GM18870 (cell line): ENCODE measurements around the gene KCNMB2.
A peak's percentile ranks its signal among the peaks of the same experiment; 100 is the strongest.

ENCODE experiments used
- ATAC-seq: cut with Tn5 transposase; IDR thresholded peaks from one replicate; pipeline ENCODE4 v1.9.1; 2021; ENCODE audit warnings: moderate library complexity; ENCODE audit not compliant: unreplicated experiment

KCNMB2 gene

GRCh38 chr3:178685591-178685906 is 149.3 kb downstream of the KCNMB2 start:
- peak; percentile 43 for ATAC-seq

DNA sequence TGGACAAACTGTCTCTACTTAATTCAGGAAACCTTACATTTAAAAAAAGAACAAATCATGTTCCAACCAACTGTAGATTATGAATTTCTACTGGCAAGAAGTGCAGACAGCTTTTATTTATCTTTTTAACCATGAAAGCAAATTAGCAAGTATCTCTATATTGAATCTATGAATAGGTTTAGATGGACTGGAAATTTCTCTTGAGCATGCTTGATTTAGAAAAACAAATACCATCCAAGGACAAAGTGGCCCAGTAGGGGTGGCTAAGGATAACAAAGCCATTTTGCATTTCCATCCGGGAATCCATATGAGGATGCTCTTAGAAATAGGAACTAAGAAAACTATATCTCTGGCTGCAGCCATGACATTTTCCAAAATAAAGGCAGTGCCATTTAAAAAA is 150.6 kb downstream of the KCNMB2 start:
- ATAC-seq, result no peak

DNA sequence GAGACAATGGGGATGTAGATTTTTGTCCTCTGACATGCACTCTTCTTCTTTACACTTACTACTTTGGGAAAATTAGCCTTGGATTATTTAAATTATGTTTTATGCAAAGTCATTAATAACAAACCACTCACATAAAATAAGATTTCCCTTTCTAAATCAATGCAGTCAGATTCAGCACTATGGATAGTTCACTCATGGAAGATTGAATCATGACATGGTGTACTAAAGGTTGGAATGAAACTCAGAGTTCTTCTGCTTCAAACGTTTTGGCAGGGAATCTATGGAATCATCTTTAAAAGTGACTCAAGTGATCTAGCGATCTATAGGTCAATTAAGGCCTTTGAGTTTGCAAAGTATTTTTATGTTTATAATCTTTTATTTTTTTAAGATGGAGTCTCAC is 154.3 kb downstream of the KCNMB2 start:
- ATAC-seq, result no peak

- ATAC-seq, result no peak
Observed at GRCh38 chr3:178699364-178699763, 163.1 kb downstream of the KCNMB2 start.

GRCh38 chr3:178699810-178700209 is 163.6 kb downstream of the KCNMB2 start:
- ATAC-seq, result no peak

DNA sequence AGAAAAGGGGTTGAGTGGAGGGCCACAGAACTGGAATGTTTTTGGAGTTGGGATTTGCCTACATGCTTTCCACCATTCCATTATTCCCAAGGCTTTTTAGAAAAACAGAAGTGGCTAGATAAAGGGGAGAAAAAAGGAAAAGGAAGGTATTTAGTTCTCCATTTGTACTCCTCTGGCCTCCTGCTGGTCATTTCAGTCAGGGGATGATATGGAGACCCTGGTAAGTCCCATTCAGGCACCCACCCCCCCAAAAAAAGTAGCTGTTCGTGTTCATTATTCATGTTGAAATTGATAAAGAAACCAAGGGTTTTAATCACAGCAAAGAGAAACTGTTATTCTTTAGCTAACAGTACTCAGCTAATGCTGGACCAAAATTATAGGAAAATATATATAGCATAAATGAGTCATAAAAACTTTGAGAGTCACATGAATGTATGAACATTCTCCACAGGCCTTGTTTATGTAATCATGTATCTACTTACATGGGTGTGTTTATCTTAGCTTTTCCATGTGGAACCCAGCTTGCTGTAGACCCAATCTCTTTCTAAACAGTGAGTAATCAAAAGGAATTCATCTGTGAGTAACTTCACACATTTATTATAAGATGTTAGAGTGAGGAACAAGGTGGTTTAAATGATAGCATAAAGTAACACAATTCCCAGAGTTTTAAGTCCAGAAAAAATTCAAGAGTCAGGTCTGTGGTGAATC is 167.2 kb downstream of the KCNMB2 start:
- ATAC-seq, result no peak

GRCh38 chr3:178705925-178706324 is 169.7 kb downstream of the KCNMB2 start:
- ATAC-seq, result no peak

GRCh38 chr3:178706411-178706810 is 170.2 kb downstream of the KCNMB2 start:
- ATAC-seq, result no peak

DNA sequence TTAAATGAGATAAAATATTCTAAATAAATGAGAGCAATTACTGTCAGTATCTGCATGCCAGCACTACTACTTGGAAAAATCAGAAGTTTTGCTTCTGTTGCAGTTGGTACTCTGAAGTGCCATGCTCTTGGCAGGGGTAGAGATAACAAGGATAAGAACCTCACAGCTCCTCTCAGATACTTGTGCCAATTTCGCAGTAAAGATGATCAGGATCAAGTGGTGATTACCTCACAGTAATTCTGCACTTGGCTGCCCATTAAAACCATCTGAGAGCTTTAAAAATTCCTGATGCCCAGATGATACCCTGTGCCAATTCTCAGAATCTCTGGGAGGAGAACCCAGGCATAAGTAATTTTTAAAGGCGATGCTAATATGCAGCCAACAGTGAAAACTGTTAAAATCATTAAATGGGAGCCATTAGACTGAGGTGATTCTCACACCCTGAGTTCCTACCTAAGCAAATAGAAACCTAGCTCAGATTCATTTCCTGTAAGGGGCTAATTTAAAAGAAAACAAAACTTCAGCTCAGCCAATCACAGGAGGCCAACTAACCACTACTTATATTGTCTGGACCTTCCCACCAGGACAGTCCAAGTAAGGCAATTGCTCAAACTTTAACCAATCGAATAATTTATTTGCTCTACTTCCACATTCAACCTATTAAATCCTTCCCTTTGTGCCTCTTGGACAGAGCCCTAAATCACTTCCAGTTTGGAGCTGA is 171.2 kb downstream of the KCNMB2 start:
- ATAC-seq, result no peak

GRCh38 chr3:178709051-178709450 is 172.8 kb downstream of the KCNMB2 start:
- ATAC-seq, result no peak

- no peak for ATAC-seq
Observed at GRCh38 chr3:178711753-178712152, 175.5 kb downstream of the KCNMB2 start.

DNA sequence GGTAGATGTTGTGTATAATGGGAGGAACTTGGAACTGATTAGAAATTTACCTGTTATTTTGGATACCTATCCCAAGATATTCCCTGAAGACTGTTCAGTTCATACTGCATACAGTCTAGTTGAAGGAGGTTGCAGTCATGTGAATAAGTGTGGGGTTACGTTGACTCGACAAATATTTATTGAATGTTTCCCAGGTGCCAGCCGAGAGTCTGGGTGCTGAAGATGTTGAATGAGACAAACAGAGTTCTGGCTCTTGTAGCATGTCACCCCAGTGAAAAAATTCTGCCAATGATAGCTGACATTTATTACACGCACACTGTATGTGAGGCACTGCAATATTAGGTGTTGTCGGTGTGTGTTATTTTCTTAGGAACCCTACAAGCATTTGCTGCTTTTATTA is 176.0 kb downstream of the KCNMB2 start:
- ATAC-seq, result no peak

- no peak for ATAC-seq
Observed at GRCh38 chr3:178714925-178715832, 178.9 kb downstream of the KCNMB2 start.

DNA sequence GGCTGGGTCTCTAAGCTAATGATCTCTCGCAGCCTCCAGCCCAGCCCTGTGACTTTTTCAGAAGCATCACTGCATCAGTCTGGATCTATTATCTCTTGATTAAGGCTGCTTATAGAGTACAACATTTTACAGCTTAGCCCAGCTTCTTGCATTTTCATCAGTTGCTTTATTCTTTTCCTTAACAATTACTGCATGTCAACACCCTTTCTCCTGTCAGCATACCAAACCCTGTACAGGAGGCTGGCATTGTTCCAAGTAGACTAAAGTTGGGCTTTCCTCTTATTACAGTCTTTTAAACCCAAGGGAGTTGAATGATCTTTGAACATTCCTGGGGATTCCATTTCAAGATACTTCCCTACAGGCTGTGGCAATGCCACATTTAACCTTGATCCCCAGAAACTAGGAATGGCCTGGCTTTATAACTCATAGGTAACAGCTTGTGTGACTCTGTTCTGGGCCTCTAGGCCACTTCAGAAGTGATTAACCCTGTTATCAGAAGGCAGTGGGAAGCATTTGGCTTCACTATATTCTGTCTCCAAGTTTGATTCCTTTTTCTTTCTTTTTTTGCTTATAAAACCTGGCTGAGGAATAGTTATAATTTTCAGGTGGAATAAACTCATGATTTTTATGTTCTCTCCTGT is 182.9 kb downstream of the KCNMB2 start:
- no peak for ATAC-seq

GRCh38 chr3:178732824-178733223 is 196.6 kb downstream of the KCNMB2 start:
- ATAC-seq, result no peak

DNA sequence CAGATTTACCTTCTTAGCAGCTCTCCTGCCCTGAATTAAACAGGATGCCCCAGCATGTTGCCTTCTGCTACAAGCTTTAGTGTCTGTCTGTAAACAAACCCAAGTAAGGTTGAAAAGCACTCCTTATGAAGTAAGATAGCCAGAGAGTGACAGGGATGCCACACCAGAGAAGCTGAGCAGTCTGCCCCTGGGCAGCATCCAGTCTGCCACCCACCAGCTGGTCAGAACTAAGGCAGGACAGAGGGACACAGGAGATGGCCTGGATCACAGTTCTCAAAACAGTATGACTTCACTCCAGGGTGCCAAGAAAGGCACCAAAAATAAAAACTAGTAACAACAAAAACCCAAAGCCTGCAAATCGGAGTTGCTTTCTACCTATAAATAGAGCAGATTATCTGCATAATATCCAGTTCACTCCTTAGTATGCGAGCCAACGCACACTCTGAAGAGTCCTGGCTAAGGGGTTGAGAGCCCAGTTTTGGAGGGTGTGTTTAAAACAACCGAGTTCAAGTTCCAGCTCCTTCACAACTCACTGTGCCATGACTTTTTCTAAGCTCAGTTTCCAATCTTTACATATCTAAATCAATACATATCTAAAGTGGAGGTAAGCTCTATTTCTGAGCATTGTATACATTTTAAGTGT is 198.9 kb downstream of the KCNMB2 start:
- ATAC-seq, result no peak

DNA sequence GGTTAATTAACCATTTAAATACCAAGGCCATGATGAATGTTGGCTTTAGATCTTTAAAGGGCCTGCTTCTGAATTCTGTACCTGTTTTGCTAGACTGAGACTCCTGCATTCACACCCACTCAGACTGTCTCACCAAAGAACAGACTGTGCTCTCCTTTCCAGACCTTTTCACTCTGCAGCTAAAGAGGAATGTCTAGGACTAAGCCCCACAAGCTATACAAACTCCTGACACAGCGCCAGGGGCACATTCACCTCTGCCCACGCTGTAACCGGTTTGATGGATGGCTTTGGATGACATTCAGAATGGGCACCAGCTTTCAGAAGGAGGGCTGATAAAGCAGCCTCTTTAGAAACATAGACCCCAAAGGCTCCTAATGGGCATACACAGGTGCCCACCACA is 200.1 kb downstream of the KCNMB2 start:
- ATAC-seq, result no peak

GRCh38 chr3:178739720-178740119 is 203.5 kb downstream of the KCNMB2 start:
- no peak for ATAC-seq

DNA sequence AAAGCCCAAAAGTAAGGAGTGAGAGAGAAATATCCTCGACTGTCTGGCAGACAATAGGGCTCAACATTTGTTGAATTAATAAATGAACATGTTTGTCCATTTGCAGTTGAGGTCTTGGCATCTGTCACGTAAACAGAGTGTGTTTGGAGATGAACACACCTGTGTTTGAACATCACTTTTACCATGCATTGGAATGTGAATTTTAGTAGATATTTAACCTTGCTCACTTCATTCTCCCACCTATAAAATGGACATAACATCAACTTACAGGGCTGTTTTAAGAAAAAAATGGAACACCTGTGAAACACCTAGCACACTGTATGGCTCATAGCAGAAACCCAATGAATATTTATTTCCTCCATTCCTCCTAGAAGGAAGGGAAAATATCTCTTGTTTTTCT is 204.8 kb downstream of the KCNMB2 start:
- ATAC-seq, result no peak

DNA sequence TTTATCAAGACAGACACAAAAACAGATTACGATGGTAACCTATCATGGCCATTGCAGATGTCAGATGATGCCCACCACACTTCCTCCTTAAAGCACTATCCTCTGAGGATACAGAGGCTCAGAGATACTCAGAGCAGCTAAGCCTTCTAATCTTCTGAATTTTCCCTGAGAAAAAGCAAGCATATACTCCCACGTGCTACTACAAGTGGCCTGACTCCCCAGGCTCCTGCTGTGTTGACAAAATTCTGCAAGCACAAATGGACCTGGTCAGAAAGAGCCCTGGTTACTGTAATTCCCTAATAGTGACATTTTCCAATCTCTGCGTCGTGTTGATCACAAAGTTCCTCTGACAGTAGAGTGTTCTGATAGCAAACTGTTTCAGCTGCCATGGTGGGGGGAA is 207.1 kb downstream of the KCNMB2 start:
- no peak for ATAC-seq
